HG03457 (cell line): Measurements from ENCODE around the gene HDAC4.

Experiments used
- ATAC-seq: cut with Tn5 transposase; IDR thresholded peaks from one replicate; pipeline ENCODE4 v1.9.1; 2021; ENCODE audit warnings: moderate number of reproducible peaks; ENCODE audit not compliant: unreplicated experiment

HDAC4 gene

GRCh38 chr2:239102266-239102665 lies 298.6 kb downstream of the HDAC4 start:
- no peak for ATAC-seq

GRCh38 chr2:239101807-239102206 lies 299.0 kb downstream of the HDAC4 start:
- ATAC-seq, result no peak

- no peak for ATAC-seq
Observed at GRCh38 chr2:239101071-239101470, 299.7 kb downstream of the HDAC4 start.

GRCh38 chr2:239099474-239099873 lies 301.3 kb downstream of the HDAC4 start:
- ATAC-seq, result no peak

GRCh38 chr2:239098288-239098970 lies 302.4 kb downstream of the HDAC4 start:
- no peak for ATAC-seq

GRCh38 chr2:239097428-239097696 lies 303.5 kb downstream of the HDAC4 start:
- ATAC-seq, result no peak

- ATAC-seq, result no peak
Observed at GRCh38 chr2:239096676-239097427, 304.0 kb downstream of the HDAC4 start.

- no peak for ATAC-seq
Observed at GRCh38 chr2:239095460-239096081, 305.2 kb downstream of the HDAC4 start.

- ATAC-seq, result no peak
Observed at GRCh38 chr2:239094867-239095266, 306.0 kb downstream of the HDAC4 start.

GRCh38 chr2:239093952-239094351 lies 306.9 kb downstream of the HDAC4 start:
- ATAC-seq, result no peak

GRCh38 chr2:239093542-239093941 lies 307.3 kb downstream of the HDAC4 start:
- no peak for ATAC-seq

- ATAC-seq, result no peak
Observed at GRCh38 chr2:239092571-239093294, 308.1 kb downstream of the HDAC4 start.

GRCh38 chr2:239089884-239090283 lies 310.9 kb downstream of the HDAC4 start:
- no peak for ATAC-seq

- no peak for ATAC-seq
Observed at GRCh38 chr2:239087046-239087710, 313.6 kb downstream of the HDAC4 start.

- no peak for ATAC-seq
Observed at GRCh38 chr2:239086325-239087020, 314.3 kb downstream of the HDAC4 start.

- ATAC-seq, result no peak
Observed at GRCh38 chr2:239085201-239085992, 315.4 kb downstream of the HDAC4 start.

GRCh38 chr2:239084007-239084406 lies 316.8 kb downstream of the HDAC4 start:
- no peak for ATAC-seq

GRCh38 chr2:239082425-239082824 lies 318.4 kb downstream of the HDAC4 start:
- no peak for ATAC-seq

- no peak for ATAC-seq
Observed at GRCh38 chr2:239081622-239082021, 319.2 kb downstream of the HDAC4 start.

- ATAC-seq, result no peak
Observed at GRCh38 chr2:239081046-239081445, 319.8 kb downstream of the HDAC4 start.
